HG02610 (cell line): Measurements from ENCODE around the gene GPR135.

Experiments
- ATAC-seq: cut with Tn5 transposase; IDR thresholded peaks from one replicate; pipeline ENCODE4 v1.9.1; 2021; ENCODE audit warnings: mild to moderate bottlenecking, moderate library complexity; ENCODE audit not compliant: unreplicated experiment

Gene GPR135

GRCh38 chr14:59424341-59425071, 40.7 kb downstream of the GPR135 start:
- no peak for ATAC-seq

GRCh38 chr14:59422069-59422881, 42.9 kb downstream of the GPR135 start:
- ATAC-seq, result no peak

GRCh38 chr14:59419303-59419702, 45.9 kb downstream of the GPR135 start:
- no peak for ATAC-seq

GRCh38 chr14:59417311-59417710, 47.9 kb downstream of the GPR135 start:
- no peak for ATAC-seq

- ATAC-seq, result no peak
Observed at GRCh38 chr14:59415836-59416602, 49.2 kb downstream of the GPR135 start.
